OCI-LY3 (cell line): ENCODE results near the gene EXOC7.

Experiments
- H2AFZ ChIP-seq: fragments of 200-600, 300-600 bp; shearing (Covaris generic); 2 replicates; pipeline ENCODE4 v1.6.0; 2014; ENCODE audit warnings: antibody characterized with exemption, low read depth, low read length
- H3K27ac ChIP-seq: fragments of 200-600, 300-600 bp; sonication (generic); 2 replicates; pipeline ENCODE4 v1.5.1; 2014; ENCODE audit warnings: mild to moderate bottlenecking, low read length, moderate library complexity, mixed read lengths
- H3K27me3 ChIP-seq: fragments of 200-600, 300-600 bp; sonication (generic); 2 replicates; pipeline ENCODE4 v1.6.1; 2014; ENCODE audit warnings: low read depth, low read length, mixed read lengths
- H3K36me3 ChIP-seq: fragments of 200-600, 300-600 bp; sonication (generic); replicated peaks from 2 replicates; pipeline ENCODE3; 2014; ENCODE audit warnings: low read depth, low read length, mixed read lengths
- H3K4me1 ChIP-seq: fragments of 300-600, 200-600 bp; sonication (generic); 2 replicates; pipeline ENCODE4 v1.6.1; 2014; ENCODE audit warnings: low read length, mixed read lengths
- H3K4me2 ChIP-seq: fragments of 200-600, 300-600 bp; sonication (generic); 2 replicates; pipeline ENCODE4 v1.6.1; 2014; ENCODE audit warnings: low read length, mixed read lengths
- H3K4me3 ChIP-seq: fragments of 300-600, 200-600 bp; sonication (generic); 2 replicates; pipeline ENCODE4 v1.5.1; 2014; ENCODE audit warnings: antibody characterized with exemption, mild to moderate bottlenecking, low read length, moderate library complexity
- H3K79me2 ChIP-seq: fragments of 300-600, 200-600 bp; shearing (Covaris generic); 2 replicates; pipeline ENCODE4 v1.6.1; 2014; ENCODE audit warnings: mild to moderate bottlenecking, low read length, mixed read lengths
- H3K9ac ChIP-seq: fragments of 300-600, 200-600 bp; shearing (Covaris generic); 2 replicates; pipeline ENCODE4 v1.6.0; 2014; ENCODE audit warnings: mild to moderate bottlenecking, low read length, moderate library complexity
- H3K9me3 ChIP-seq: fragments of 200-600, 300-600 bp; shearing (Covaris generic); 2 replicates; pipeline ENCODE4 v1.6.1; 2014; ENCODE audit warnings: low read length, mixed read lengths; ENCODE audit not compliant: insufficient read depth
- H4K20me1 ChIP-seq: fragments of 200-600, 300-600 bp; sonication (generic); 2 replicates; pipeline ENCODE4 v1.6.1; 2016; ENCODE audit warnings: low read length, mixed read lengths; ENCODE audit not compliant: insufficient read depth
- CTCF ChIP-seq: fragments of 200-600, 300-600 bp; sonication (generic); IDR thresholded peaks from 2 replicates; pipeline ENCODE4 v1.5.1; 2014; ENCODE audit warnings: antibody characterized with exemption, low read length, low read depth
- EZH2phosphoT487 ChIP-seq: fragments of 200-600 bp; shearing (Covaris generic); IDR thresholded peaks from 2 replicates; pipeline ENCODE4 v1.6.1; 2018; ENCODE audit warnings: antibody characterized with exemption, mixed run types, low read depth

The EXOC7 gene

GRCh38 chr17:76103274-76104139 lies at the start of gene EXOC7:
TSS of gene EXOC7 (minus strand) at chr17:76103787. CDS start at chr17:76103692, 95 bp downstream.
- Histone ChIP-seq H3K36me3 (peaks cover 15% of the 10 kb centered on the region), H3K27me3 (no peaks in the 10 kb centered on the region), H3K4me1 (peaks cover 10% of the 10 kb centered on the region), H3K27ac (peak within 1 kb of the TSS; percentile 49), H3K9me3 (no peaks in the 10 kb centered on the region), H3K4me2 (peak within 1 kb of the TSS; percentile 92), H2AFZ (peak within 1 kb of the TSS; percentile 54; the same call in 1 of the 2 replicates), H3K79me2 (peaks cover 10% of the 10 kb centered on the region), H3K4me3 (peak within 1 kb of the TSS; percentile 94), H4K20me1 (no peaks in the 10 kb centered on the region), H3K9ac (peak within 1 kb of the TSS; percentile 83)
- TF ChIP-seq EZH2phosphoT487, result no peak
- TF ChIP-seq CTCF, result no peak

GRCh38 chr17:76153202-76153601 lies 49.6 kb upstream of the EXOC7 start:
- no peaks in the 10 kb centered on the region for H4K20me1 ChIP-seq
- no peaks in the 10 kb centered on the region for H3K36me3 ChIP-seq
- peaks cover 7% of the 10 kb centered on the region; the same call in 1 of the 2 replicates for H3K27me3 ChIP-seq
- peaks cover 11% of the 10 kb centered on the region for H3K4me1 ChIP-seq
- TF ChIP-seq CTCF (no peak), EZH2phosphoT487 (no peak)
- H2AFZ ChIP-seq, result no peak overlapping the region
- no peaks in the 10 kb centered on the region for H3K79me2 ChIP-seq
- no peak overlapping the region for H3K9ac ChIP-seq
- no peak overlapping the region for H3K4me3 ChIP-seq
- H3K4me2 ChIP-seq, result no peak overlapping the region
- H3K27ac ChIP-seq, result no peak overlapping the region
- no peaks in the 10 kb centered on the region for H3K9me3 ChIP-seq

GRCh38 chr17:76152591-76152990 lies 49.0 kb upstream of the EXOC7 start:
- Histone ChIP-seq H3K79me2 (no peaks in the 10 kb centered on the region), H3K4me3 (no peak overlapping the region), H3K36me3 (no peaks in the 10 kb centered on the region), H4K20me1 (no peaks in the 10 kb centered on the region), H2AFZ (no peak overlapping the region), H3K27me3 (peaks cover 7% of the 10 kb centered on the region; the same call in 1 of the 2 replicates), H3K27ac (no peak overlapping the region), H3K9me3 (no peaks in the 10 kb centered on the region), H3K9ac (no peak overlapping the region), H3K4me2 (no peak overlapping the region), H3K4me1 (peaks cover 11% of the 10 kb centered on the region)
- TF ChIP-seq EZH2phosphoT487, result no peak
- TF ChIP-seq CTCF, result no peak

GRCh38 chr17:76151896-76152454 lies 48.4 kb upstream of the EXOC7 start:
- no peaks in the 10 kb centered on the region for H3K79me2 ChIP-seq
- no peak overlapping the region for H3K27ac ChIP-seq
- H3K9ac ChIP-seq, result no peak overlapping the region
- H3K36me3 ChIP-seq, result no peaks in the 10 kb centered on the region
- no peak overlapping the region for H3K4me3 ChIP-seq
- H3K27me3 ChIP-seq, result peaks cover 7% of the 10 kb centered on the region; the same call in 1 of the 2 replicates
- no peak overlapping the region for H2AFZ ChIP-seq
- TF ChIP-seq CTCF (no peak), EZH2phosphoT487 (no peak)
- no peaks in the 10 kb centered on the region for H4K20me1 ChIP-seq
- no peak overlapping the region for H3K4me2 ChIP-seq
- H3K9me3 ChIP-seq, result no peaks in the 10 kb centered on the region
- H3K4me1 ChIP-seq, result peaks cover 11% of the 10 kb centered on the region
